Fibroblast of gingiva (primary cell): ENCODE data around the gene CCDC30.
"Not testable (repeated sequence)": the region's sequence is repeated elsewhere in the genome, so short reads cannot be mapped to it uniquely, and the experiment has no call there.

ENCODE experiments used
- DNase-seq: peaks from one replicate; pipeline ENCODE4 v3.0.0-alpha.2; 2011; ENCODE audit warnings: low read depth

Gene CCDC30

GRCh38 chr1:42453386-42453785 is 9.7 kb upstream of the CCDC30 start:
- no peak for DNase-seq

GRCh38 chr1:42454403-42454802 is 8.7 kb upstream of the CCDC30 start:
- no peak for DNase-seq

GRCh38 chr1:42456010-42456753 is 6.9 kb upstream of the CCDC30 start, which contains the start of the genes PPCS and ZMYND12:
TSS of gene PPCS (plus strand) at chr1:42456543. CDS start at chr1:42456566, 23 bp downstream.
TSS of gene ZMYND12 (minus strand) at chr1:42456022. CDS start at chr1:42455997, 25 bp downstream.
- peak; percentile 87 for DNase-seq

- peak; percentile 51 for DNase-seq
Measured at GRCh38 chr1:42456754-42457089, 6.4 kb upstream of the CCDC30 start.

GRCh38 chr1:42461196-42461595 is 1.9 kb upstream of the CCDC30 start:
- DNase-seq, result no peak

- DNase-seq, result no peak
Measured at GRCh38 chr1:42463921-42464320, 835 bp downstream of the CCDC30 start.

GRCh38 chr1:42466030-42466429 is 2.9 kb downstream of the CCDC30 start:
- DNase-seq, result no peak

GRCh38 chr1:42469727-42470126 is 6.6 kb downstream of the CCDC30 start:
- no peak for DNase-seq

GRCh38 chr1:42476605-42477004 is 13.5 kb downstream of the CCDC30 start:
- no peak for DNase-seq

GRCh38 chr1:42477354-42477753 is 14.3 kb downstream of the CCDC30 start:
- DNase-seq, result not testable (repeated sequence)

GRCh38 chr1:42477775-42478174 is 14.7 kb downstream of the CCDC30 start:
- no peak for DNase-seq

- no peak for DNase-seq
Measured at GRCh38 chr1:42479621-42480020, 16.5 kb downstream of the CCDC30 start.

- no peak for DNase-seq
Measured at GRCh38 chr1:42480921-42481320, 17.8 kb downstream of the CCDC30 start.

- no peak for DNase-seq
Measured at GRCh38 chr1:42482635-42483153, 19.6 kb downstream of the CCDC30 start.

- peak; percentile 54 for DNase-seq
Measured at GRCh38 chr1:42484382-42484781, 21.3 kb downstream of the CCDC30 start.

- no peak for DNase-seq
Measured at GRCh38 chr1:42490237-42490636, 27.2 kb downstream of the CCDC30 start.

GRCh38 chr1:42502031-42502430 is 38.9 kb downstream of the CCDC30 start:
- DNase-seq, result not testable (repeated sequence)

GRCh38 chr1:42504535-42505128 is 41.5 kb downstream of the CCDC30 start:
- DNase-seq, result no peak

GRCh38 chr1:42506576-42506975 is 43.5 kb downstream of the CCDC30 start:
- DNase-seq, result no peak

GRCh38 chr1:42511581-42512155 is 48.6 kb downstream of the CCDC30 start:
- DNase-seq, result not testable (repeated sequence)

- DNase-seq, result no peak
Measured at GRCh38 chr1:42518908-42519307, 55.8 kb downstream of the CCDC30 start.

GRCh38 chr1:42523171-42523570 is 60.1 kb downstream of the CCDC30 start:
- DNase-seq, result no peak

- no peak for DNase-seq
Measured at GRCh38 chr1:42524330-42524729, 61.2 kb downstream of the CCDC30 start.
